GM21576 (cell line): ENCODE data around the gene ARHGAP25.

ENCODE experiments used
- ATAC-seq: cut with Tn5 transposase; IDR thresholded peaks from one replicate; pipeline ENCODE4 v1.9.1; 2021; ENCODE audit warnings: mild to moderate bottlenecking, moderate library complexity; ENCODE audit not compliant: unreplicated experiment

The ARHGAP25 gene

DNA sequence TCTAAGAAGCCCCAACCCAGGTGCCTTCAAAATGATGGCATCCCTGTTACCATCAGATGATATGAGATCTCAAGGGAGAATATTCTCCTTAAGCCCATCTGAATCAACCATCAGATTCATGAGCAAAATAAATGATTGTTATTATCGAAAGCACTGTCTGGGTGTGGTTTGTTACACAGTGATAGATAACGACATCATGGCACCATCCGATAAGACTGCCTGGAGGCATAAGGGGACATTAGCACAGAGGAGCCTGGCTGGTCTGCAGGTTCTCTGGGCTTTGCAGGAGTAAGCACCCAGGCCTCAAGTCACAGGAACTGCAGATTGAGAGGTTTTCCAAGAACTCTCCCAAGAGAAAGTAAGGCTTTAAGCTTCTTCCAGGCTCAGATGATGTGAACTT, 120.9 kb downstream of the ARHGAP25 start:
- no peak for ATAC-seq

DNA sequence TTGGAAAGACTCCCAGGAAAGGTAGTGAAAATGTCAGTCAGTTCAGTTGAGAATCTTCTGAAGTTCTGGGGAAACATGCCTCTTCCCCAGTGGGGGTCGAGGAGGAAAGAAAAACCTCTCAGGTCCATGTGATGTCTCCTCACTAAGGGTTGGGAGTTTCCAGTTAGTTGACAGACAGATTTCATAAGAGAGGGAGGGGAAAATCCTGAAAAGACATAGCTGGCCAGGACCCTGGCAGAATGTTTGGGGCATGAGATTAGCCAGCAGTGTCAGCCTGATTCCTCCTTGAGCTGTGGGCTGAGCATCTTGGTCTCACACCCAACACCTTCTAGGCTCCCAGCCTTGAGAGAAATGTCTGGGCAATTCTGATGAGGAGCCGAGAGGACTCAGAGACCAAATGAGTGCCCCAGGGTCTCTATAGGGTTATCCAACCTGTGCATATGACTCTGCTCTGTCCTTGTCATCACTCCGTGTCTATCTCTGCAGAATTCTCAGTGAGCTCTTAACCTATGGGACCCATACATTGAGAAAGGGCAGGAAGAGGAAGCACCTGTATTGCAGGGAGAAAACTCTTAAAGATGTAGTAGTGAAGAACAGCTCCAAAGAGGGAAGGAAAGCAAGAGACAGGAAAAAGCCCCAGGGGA, 122.7 kb downstream of the ARHGAP25 start:
- ATAC-seq = no peak

DNA sequence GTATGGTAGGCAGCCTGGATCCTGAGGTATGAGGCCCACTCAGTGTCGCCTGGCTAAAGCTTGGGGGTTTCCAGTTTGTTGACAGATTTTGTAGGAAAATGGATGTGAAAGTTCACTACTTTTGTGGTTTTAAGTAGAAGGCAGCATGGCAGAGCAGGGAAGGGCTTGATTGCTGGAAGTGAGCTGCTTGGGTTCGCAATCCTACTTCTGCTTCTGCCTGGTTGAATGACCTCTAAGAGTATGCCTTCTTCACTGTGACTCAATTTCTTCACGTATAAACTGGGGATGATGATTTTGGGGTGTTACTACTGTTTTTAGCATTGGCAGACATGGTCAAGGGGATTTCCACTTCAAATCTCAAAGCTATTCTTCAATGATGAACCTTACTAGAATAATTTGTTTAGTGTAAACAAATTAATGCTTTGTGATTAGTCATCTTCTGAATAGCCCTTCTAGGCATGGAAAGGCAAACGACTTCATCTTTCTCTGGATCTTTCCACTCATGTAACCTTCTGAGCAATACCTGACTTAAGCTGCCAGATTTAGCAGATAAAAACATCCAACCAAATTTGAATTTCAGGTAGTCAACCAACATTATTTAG, 123.3 kb downstream of the ARHGAP25 start:
- ATAC-seq = no peak

DNA sequence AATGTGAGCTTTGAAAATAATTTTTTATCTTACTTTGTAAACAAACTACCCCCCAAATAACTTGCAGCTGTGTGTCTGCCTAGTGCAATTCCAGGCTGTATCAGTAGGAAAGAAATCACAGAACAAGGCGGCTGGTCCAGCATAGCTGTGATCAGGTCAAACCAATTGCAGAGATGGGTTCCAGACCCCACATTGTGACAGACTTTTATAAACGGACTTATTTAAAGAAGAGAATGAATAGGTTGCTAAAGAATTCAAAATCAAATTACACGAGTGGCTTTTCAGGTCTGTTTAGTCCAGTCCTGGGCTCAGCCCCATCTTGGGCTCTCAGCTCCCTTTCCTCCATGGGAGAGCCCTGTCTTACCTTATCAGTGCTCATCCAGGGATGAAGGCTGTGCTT, 125.5 kb downstream of the ARHGAP25 start:
- no peak for ATAC-seq

DNA sequence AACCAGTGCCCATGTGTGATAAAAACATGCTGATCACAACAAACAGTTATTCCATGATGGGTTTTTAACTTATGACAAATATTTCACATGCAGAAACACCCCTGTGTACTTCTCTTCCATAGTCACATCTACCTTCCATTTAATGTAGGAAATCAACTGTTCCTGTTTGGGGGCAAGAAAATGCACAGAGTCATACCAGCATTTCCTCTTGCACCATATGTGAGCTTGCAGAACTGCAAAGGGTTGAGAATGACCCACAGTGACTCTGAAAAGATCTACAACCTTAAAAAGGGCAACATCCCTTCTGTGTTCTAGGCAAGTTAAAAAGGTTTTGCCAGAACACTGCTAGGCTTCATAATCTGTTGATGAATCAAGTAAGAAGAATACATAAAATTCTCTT, 126.7 kb downstream of the ARHGAP25 start:
- ATAC-seq = no peak

DNA sequence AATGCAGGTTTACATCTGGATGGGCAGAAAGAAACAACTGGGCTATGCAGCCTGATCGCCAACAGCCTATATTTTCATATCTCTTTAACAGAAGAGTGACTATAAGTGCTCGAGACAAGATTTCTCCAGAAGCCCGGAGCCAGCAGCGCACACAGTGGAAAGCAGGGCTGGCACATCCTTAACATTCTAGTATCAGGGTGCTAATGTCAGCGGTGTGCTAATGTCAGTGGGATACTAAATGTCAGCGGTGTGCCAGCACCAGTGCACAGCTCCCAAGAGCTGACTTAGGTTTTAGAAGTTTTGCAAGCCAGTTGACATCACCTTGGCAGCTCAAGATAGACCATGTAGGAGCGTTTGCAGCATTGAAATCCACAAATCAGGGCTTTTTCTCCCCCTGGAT, 128.3 kb downstream of the ARHGAP25 start:
- ATAC-seq = no peak

DNA sequence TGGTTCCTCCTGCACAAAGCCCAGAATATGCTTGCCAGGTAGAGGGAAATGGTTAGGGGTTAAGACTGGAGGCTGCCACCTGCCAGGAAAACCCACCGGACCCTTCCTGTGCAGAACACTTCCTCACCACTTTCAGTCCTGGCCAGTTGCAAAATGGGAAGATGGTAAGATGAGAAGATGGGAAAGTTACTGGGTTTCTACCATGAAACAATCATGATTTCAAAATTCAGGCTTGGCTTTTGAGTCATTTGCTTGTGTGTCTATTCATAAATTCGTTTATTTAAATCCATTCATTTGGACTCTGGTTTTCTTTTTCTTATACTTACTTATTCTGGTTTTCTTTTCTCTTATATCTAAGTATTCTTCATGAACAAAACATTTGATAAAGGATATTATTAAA, 129.4 kb downstream of the ARHGAP25 start:
- ATAC-seq = no peak

DNA sequence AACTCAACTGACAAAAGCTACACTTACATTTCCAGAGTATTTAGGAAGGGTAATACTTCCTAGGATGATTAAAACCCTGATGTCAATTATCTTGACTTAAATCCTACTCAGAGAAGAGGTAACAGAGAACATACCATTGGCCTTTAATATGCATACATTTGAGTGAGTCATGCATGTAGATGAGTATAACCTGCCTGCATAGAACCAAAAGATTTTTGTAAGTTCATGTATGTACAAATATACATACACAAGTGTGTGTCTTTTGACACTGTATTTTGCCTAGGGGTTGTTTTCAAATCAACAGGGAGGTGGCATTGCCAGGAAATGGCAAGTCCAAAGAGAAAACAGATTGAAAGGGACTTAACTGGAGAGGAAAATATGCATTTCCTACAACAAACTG, 130.5 kb downstream of the ARHGAP25 start:
- ATAC-seq = no peak

DNA sequence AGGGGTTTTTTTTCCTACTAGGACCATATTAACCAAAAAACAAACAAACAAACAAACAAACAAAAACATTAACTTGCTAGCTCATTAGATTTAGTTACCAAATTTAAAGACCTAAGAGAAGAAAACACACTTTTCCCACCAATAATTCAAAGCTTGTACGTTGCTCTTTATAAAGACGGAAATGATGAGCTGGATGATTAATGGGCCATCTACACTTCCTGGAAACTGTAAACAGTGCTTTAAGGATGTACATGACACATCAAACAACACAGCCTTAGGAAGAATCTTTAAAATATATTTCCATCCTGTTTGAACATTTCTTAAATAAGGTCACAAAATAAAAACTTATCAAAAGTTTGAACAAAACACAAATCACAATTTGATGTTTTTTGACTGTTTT, 135.6 kb downstream of the ARHGAP25 start:
- ATAC-seq = no peak

DNA sequence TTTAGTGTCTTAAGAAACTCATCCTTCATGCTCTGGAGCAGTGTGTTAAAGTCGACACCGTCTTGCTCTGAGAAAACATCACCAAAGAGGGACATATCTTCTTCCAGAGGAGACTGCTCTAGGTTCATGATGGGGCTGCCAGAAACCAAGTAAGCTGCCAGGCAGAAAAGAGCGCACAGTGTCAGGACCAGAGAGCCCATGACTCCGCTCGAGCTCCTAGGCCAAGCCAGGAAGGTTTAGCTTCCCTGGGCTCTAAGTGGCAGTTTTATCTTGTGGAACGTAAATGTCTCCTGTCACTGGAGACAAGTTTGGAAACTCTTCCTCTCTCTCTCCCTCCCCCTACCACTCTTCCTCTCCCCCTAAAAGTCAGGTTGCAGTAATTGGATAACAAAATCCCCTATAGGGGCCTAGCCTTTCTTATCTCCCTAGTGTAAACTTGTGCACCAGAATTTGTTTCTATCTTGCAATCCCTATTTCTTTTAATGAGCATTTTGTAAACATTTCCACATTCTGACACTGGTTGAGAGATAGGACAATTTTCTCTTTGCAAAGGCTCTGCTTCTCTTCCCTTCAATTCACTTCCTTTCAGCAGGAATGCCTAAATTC, 136.7 kb downstream of the ARHGAP25 start, which contains the start of gene BMP10:
TSS of gene BMP10 (minus strand) at position 239 of the 606 bp plus-strand sequence. CDS start at position 200, 39 bp downstream.
- ATAC-seq = no peak
